ENCODE results near the gene RPS6KA1. TPM values are rescaled to one million over a fixed set of nuclear protein-coding genes. Genes with fewer than 3 reads are reported as not detected.
A peak's percentile ranks its signal among the peaks of the same experiment; 100 is the strongest.

Gene RPS6KA1
- total and polyA plus RNA-seq, 9 of the 15 experiments (the other 6 are each of a cell fraction or from before 2014, with no cell fraction given): 2.4 to 61.0 (median 35.5) TPM

DNA sequence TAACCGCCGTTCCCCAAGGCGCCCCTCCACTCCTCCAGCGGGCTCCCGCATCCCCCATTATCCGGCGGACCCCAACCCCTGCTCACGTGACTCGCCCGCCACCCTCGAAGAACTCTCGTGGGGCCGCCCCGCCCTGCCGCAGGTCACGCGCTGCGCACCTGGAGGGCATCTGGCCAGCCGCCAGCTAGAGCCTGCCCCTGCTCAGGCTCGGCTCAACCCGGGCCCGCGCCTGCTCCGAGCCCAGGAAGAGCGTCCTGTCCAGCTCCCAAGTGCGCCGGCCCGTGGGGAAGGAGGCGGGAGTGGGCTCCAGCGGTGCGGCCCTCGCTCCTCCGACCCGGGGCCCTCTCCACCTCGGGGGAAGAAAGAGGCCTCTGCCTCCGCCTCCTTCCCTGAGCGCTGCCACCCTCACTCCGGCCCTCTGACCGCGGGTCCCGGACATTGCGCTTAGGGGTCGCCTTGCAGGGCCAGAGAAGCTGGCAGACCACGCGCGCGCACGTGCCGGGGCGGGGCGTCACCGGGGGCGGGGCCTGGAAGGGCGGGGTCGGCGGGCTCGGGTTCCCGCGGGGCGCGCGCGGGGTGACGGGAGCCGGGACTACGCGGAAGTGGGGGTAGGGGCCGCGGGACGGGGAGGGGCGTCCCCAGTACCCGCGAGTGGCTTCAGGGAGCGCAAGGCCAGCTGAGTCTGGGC lies 28.9 kb upstream of the RPS6KA1 start (continued):
- peak; percentile 87 for TF ChIP-seq TGIF2 (CRISPR knock-in tag; IDR thresholded peaks at IDR 0.05)
- TF ChIP-seq MAZ (CRISPR knock-in tag; conservative IDR thresholded peaks at IDR 0.05 in 1 of 2, IDR thresholded peaks at IDR 0.05 in 1 of 2): peak in 1 of 2 experiments; percentile 59; a peak in 2 of 4 replicates
- peak; percentile 31; the same call in 1 of the 2 replicates for TF ChIP-seq ZNF217 (CRISPR knock-in tag; IDR thresholded peaks at IDR 0.05)
- no peak for TF ChIP-seq ARID3A (IDR thresholded peaks at IDR 0.05; ENCODE audit: borderline replicate concordance, low read depth, low read length)
- no peak for TF ChIP-seq ZNF184 (CRISPR knock-in tag; IDR thresholded peaks at IDR 0.05)
- 0 out of 2 replicates have a peak, but pooled peaks have one; percentile 25 for TF ChIP-seq SMARCC2 (IDR thresholded peaks at IDR 0.05; ENCODE audit: low read depth)
- TF ChIP-seq, protein P1, sequence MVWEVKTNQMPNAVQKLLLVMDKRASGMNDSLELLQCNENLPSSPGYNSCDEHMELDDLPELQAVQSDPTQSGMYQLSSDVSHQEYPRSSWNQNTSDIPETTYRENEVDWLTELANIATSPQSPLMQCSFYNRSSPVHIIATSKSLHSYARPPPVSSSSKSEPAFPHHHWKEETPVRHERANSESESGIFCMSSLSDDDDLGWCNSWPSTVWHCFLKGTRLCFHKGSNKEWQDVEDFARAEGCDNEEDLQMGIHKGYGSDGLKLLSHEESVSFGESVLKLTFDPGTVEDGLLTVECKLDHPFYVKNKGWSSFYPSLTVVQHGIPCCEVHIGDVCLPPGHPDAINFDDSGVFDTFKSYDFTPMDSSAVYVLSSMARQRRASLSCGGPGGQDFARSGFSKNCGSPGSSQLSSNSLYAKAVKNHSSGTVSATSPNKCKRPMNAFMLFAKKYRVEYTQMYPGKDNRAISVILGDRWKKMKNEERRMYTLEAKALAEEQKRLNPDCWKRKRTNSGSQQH (CRISPR knock-in tag; IDR thresholded peaks at IDR 0.05): no peak
- TF ChIP-seq ZNF511 (CRISPR knock-in tag; IDR thresholded peaks at IDR 0.05): peak; percentile 90
- no peak for TF ChIP-seq ZKSCAN8 (CRISPR knock-in tag; IDR thresholded peaks at IDR 0.05)
- TF ChIP-seq TCF3 (CRISPR knock-in tag; IDR thresholded peaks at IDR 0.05): no peak; the same call in 1 of the 2 replicates
- TF ChIP-seq FUS (optimal IDR thresholded peaks at IDR 0.05; ENCODE audit: low read depth, low read length): no peak
- peak; percentile 37; the same call in 1 of the 2 replicates for TF ChIP-seq KLF1 (tag; IDR thresholded peaks at IDR 0.05)
- no peak; the same call in 1 of the 2 replicates for TF ChIP-seq ZNF24 (IDR thresholded peaks at IDR 0.05)
- TF ChIP-seq RBFOX2 (IDR thresholded peaks at IDR 0.05; ENCODE audit: low read depth, low read length): peak; percentile 90
- TF ChIP-seq, protein P2, sequence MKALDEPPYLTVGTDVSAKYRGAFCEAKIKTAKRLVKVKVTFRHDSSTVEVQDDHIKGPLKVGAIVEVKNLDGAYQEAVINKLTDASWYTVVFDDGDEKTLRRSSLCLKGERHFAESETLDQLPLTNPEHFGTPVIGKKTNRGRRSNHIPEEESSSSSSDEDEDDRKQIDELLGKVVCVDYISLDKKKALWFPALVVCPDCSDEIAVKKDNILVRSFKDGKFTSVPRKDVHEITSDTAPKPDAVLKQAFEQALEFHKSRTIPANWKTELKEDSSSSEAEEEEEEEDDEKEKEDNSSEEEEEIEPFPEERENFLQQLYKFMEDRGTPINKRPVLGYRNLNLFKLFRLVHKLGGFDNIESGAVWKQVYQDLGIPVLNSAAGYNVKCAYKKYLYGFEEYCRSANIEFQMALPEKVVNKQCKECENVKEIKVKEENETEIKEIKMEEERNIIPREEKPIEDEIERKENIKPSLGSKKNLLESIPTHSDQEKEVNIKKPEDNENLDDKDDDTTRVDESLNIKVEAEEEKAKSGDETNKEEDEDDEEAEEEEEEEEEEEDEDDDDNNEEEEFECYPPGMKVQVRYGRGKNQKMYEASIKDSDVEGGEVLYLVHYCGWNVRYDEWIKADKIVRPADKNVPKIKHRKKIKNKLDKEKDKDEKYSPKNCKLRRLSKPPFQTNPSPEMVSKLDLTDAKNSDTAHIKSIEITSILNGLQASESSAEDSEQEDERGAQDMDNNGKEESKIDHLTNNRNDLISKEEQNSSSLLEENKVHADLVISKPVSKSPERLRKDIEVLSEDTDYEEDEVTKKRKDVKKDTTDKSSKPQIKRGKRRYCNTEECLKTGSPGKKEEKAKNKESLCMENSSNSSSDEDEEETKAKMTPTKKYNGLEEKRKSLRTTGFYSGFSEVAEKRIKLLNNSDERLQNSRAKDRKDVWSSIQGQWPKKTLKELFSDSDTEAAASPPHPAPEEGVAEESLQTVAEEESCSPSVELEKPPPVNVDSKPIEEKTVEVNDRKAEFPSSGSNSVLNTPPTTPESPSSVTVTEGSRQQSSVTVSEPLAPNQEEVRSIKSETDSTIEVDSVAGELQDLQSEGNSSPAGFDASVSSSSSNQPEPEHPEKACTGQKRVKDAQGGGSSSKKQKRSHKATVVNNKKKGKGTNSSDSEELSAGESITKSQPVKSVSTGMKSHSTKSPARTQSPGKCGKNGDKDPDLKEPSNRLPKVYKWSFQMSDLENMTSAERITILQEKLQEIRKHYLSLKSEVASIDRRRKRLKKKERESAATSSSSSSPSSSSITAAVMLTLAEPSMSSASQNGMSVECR (CRISPR knock-in tag; IDR thresholded peaks at IDR 0.05): peak; percentile 83; the same call in 1 of the 2 replicates
- TF ChIP-seq ZNF644 (tag; IDR thresholded peaks at IDR 0.05; ENCODE audit: low read depth): 0 out of 2 replicates have a peak, but pooled peaks have one; percentile 6
- TF ChIP-seq YY1 (IDR thresholded peaks at IDR 0.05; ENCODE audit: borderline replicate concordance in 1 of 3, control insufficient read depth in 1 of 3, extremely low read depth in 1 of 3, insufficient read depth in 3 of 3, insufficient read length in 1 of 3, insufficient replicate concordance in 2 of 3, low read depth in 1 of 3, low read length in 2 of 3): peak in 2 of 3 experiments; percentile 3 to 16
- peak; percentile 93 for TF ChIP-seq GTF2E2 (tag; IDR thresholded peaks at IDR 0.05)
